Activated CD8-positive, alpha-beta memory T cell treated with anti-CD3 and anti-CD28 coated beads, Interleukin-2, amount 50 U/mL, for 24 hours (primary cell): ENCODE results near the gene BCAS3.

Source experiments
- DNase-seq: peaks from one replicate; pipeline ENCODE4 v3.0.0-alpha.2; 2020; ENCODE audit errors: extremely low read depth

BCAS3 gene

DNA sequence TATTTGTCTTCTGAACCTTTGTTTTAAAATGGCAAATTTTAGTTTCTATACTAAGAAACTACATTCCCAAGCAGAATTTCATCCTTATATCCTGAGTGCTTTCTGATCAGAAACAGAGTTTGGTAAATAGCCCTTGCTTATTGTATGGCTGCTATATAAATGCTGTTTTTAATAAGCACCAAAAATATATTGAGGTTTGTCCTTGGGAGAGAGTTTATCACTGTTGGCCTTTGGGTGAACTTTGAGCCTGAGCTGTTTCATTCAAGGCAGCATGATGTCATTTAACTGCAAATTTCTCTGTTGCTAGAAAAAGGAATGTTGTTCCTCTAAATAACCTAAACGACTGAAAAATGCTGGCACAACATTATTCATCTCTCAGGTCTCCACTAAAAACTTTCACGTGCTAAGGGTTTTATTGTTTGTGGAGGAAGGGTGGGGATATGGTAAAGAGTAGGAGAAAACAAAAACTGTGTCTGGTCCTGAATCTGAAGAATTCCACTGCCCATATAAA lies 387.7 kb downstream of the BCAS3 start:
- DNase-seq, result no peak

DNA sequence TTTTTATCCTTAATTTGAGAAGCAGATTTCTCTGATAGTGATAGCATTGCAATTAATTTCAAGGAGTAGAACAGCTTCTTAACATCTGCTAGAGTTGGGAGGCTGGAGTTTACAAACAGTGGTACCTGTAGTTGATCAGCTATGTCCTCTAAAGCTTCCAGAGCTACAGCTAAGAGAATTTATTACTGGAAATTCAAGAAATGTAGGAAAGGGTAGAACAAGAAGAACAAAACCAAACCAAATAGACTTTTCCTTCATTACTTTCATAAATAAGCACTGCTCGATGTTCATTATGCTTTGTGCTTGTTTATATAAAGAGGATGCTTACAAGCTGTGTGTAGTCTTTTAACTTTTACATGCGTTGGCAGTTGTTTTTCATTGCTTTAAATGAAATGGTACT lies 388.4 kb downstream of the BCAS3 start:
- no peak for DNase-seq

DNA sequence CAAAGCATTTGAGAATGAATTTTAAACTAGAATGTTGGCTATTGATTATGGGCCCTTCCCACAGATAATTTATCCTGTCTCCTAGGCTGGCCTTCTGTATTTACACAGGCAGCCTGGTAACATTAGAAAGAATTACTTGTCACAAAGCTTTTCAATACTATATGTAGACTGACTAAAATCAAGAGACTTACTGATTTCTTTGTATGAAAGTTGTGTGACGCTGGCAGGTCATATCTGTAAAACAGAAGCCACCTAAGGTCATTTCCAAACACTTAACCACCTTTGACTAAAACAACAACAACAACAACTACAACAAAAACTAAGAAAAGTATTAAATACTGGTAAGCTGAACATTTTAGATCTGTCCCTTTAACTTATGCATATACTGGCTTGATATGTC lies 393.0 kb downstream of the BCAS3 start:
- DNase-seq, result no peak

DNA sequence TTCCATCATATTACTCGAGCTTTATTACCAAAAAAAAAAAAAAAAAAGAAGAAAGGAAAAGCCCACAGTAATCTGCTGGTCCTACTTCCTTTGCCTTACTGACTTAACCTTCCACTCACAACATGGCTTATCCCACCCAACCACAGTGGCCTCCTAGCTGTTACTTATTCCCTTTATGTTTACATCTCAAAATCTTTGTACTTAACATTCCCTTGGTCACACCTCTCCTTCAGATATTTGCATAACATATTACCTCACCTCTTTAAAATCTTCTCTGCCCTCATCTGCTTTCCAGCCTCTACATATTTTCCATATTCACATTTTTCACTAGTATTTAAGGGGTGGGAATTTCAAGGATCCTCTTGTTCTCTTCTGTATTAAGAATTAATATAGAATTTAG lies 395.0 kb downstream of the BCAS3 start:
- no peak for DNase-seq

DNA sequence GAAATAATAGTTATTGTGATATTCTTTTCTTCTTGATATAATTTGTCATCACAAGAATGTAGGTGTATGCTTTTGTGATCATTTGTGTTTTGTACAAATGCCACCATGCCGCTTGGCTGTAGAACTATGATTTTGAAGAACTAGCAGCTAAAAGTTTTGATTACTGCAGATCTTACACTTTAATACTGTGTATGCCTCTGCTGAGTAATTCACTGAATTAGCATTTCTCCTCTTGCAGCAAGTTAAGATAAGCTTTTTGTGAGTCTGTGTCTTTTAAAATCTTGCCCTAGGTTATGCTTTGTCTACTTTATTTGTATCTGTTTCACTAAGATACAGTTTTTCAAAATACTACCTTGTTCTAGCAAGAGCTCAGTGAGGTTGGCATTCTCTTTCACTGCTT lies 395.5 kb downstream of the BCAS3 start:
- no peak for DNase-seq

DNA sequence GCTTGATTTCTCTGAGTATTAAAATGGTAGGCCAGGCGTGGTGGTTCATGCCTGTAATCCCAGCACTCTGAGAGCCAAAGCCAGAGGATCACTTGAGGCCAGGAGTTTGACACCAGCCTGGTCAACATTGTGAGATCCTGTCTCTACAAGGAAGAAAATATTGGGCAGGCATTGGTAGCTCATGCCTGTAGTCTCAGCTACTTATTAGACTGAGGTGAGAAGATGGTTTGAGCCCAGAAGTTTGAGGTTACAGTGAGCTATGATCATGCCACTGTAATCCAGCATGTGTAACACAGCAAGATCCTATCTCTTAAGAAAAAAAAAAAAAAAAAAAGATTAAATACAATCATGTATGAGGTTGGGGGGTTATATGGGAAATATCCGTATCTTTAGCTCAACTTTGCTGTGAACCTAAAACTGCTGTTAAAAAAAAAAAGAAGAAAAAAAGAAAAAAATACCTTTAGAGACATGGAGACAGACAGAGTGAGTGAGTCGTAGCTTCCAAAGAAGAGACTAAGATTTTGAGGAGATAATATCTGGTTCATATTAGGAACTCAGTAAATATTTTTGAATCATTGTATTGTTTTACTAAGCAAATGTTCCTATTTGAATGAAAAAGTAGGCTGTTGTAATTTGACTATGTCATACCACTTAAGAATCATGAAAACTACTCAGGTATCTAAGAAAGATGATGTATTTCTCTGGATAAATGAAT lies 396.3 kb downstream of the BCAS3 start:
- DNase-seq, result no peak

- DNase-seq, result no peak
Observed at GRCh38 chr17:61075988-61076387, 398.3 kb downstream of the BCAS3 start.

GRCh38 chr17:61076621-61077031 lies 399.0 kb downstream of the BCAS3 start:
- no peak for DNase-seq

DNA sequence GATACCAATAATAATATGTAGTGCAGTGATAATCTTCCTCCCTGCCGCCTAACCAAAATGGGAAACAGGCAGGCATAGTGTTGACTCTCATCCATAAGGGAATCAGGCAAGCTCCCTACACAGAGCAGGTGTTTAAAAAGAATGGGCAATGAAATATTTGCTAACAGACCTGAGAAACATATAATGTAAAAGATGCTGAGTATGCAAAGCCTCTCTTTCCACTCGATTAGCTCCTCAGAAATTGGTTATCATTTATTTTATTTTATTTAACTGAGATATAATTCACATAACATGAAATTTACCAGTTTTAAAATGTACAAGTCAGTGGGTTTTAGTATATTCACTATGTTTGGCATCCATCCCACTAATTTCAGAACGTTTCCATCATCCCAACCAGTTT lies 404.3 kb downstream of the BCAS3 start:
- DNase-seq, result no peak

GRCh38 chr17:61084260-61084659 lies 406.6 kb downstream of the BCAS3 start:
- DNase-seq, result no peak

- no peak for DNase-seq
Observed at GRCh38 chr17:61087024-61087423, 409.4 kb downstream of the BCAS3 start.

DNA sequence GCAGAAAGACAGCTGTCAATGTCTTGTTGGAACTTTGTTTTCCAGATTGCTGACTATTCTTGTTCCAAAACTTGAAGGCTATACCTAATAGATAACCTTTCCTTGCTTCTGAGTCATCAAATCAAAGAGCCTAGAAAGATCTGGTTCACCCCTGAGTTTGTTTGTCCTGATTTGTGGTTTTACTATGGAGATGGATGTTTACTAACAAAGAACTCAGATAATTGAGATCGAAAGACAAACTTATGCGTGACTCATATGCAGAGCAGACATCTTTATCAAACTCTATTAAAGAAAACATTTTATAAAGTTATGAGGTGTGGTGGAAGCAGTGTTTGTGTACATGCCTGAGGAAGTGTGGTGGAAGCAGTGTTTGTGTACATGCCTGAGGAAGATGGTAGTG lies 410.9 kb downstream of the BCAS3 start:
- DNase-seq, result no peak

DNA sequence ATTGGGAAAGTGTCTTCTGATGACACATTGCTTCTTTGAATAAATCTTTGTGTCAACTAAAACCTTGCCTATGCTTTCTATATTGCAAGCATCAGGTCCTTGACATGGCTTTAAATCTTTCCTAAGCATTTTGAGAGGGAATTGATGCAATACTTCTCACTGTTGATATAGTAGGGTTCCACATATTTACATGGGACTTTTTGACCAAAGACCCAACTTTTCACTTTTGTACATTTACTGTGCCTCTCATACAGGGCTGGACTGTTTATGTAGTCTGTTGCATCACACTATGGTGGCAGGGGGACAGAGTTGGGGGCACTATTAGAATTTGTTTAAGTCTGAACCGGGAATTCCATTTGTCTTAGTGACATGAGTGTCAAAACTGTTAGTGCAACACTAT lies 413.4 kb downstream of the BCAS3 start:
- no peak for DNase-seq

GRCh38 chr17:61097781-61098180 lies 420.1 kb downstream of the BCAS3 start:
- DNase-seq, result no peak

DNA sequence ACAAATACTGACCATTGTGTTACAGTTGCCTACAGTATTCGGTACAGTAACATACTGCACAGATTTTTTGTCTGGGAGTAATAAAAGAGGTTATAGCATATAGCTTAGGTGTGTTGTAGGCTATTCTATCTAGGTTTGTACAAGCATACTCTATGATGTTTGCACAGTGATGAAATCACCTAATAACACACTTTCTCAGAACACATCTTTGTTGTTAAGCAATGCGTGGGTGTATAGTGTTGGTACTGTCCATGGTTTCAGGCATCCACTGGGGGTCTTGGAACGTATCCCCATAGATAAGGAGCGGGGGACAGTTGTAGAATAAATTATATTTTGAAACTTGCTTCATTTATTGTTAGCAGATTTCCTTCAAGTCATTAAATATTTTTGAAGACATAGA lies 428.7 kb downstream of the BCAS3 start:
- DNase-seq, result no peak

DNA sequence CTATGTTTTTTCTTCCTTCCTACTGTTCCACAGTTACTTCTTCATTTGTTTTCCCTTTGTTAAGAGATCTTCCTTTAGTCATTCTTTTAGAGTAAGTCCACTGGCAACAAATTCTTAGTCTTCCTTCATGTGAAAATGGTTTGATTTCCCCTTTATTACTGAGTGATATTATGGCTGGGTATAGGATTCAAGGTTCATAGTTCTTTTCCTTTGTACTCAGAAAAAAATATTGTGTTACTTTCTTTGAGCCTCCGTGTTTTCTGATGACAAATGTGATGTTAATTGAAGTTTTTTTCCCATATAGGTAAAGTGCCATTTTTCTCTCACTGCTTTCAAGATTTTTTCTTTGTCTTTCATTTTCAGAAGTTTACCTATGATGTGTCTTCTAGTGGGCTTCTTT lies 438.9 kb downstream of the BCAS3 start:
- no peak for DNase-seq

DNA sequence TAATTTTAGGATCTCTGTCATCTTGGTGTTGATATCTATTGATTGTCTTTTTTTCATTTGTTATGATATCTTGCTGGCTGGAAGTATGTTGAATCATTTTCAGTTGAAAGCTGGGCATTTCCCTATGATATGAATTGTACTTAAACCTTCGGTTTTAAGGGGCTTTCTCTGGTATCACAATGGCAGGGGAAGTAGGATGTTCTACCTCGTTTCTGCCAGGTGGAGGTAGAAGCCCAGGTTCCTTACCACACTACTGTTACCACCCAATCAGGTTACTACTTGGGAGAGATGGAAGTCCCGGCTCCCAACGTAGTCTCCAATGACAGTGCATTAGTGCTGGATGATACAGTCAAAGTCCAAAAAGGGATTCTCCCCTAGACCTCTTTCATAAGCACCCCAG lies 440.3 kb downstream of the BCAS3 start:
- DNase-seq, result no peak

DNA sequence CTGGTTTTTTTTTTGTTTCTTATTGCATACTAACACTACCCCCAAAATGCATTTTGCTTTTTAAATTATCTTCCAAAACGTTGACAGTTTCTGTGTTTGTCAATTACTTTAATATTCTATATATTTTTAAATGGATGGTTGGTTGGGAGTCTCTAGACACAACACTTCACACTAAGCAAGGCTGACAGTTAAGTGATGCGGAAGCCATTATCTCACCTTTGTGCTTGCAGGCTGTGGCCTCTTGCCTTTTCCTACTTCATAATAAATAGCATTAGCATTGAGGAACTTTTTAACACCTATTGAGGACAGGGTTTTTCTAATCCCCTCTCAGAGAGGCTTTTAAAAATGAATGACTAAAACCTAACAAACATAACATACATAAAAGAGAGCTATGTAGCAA lies 441.2 kb downstream of the BCAS3 start:
- no peak for DNase-seq

DNA sequence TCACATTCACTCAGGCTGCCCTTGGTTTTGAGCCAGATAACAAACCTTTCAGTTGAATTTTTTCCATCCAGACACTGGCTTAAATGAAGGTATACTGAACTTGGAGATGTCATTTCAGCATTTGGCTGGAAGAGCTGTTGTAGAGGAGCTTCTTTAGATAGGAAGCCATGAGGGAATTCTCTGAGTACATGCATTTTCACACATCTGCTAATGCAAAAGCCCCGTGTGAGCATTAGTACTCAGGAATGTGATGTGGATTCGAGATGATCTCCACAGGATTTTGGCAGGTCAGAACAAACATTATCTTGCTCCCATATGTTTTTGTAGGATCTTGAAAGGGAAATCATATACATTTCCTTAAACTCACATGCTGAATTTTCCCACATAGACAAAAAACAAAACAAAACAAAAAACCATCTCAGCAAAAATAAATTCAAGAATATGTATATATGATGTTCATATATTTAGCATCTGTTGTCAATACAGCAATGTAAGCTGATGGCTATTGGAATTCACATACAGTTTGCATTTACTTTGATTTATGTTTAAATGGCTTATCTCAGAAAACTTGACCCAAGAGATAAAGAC lies 444.8 kb downstream of the BCAS3 start:
- no peak for DNase-seq

- no peak for DNase-seq
Observed at GRCh38 chr17:61124562-61124961, 446.9 kb downstream of the BCAS3 start.

- no peak for DNase-seq
Observed at GRCh38 chr17:61126473-61127249, 449.0 kb downstream of the BCAS3 start.

GRCh38 chr17:61127960-61128359 lies 450.3 kb downstream of the BCAS3 start:
- DNase-seq, result no peak

GRCh38 chr17:61128661-61129115 lies 451.0 kb downstream of the BCAS3 start:
- no peak for DNase-seq
